ENCODE results near the gene PTPRN2. TPM values are rescaled to one million over a fixed set of nuclear protein-coding genes. Genes with fewer than 3 reads are reported as not detected.

The PTPRN2 gene
- total and polyA plus RNA-seq, 2 of the 13 experiments (the other 11 are each of a cell fraction or from before 2014, with no cell fraction given) = 2.5 to 24.2 TPM

DNA sequence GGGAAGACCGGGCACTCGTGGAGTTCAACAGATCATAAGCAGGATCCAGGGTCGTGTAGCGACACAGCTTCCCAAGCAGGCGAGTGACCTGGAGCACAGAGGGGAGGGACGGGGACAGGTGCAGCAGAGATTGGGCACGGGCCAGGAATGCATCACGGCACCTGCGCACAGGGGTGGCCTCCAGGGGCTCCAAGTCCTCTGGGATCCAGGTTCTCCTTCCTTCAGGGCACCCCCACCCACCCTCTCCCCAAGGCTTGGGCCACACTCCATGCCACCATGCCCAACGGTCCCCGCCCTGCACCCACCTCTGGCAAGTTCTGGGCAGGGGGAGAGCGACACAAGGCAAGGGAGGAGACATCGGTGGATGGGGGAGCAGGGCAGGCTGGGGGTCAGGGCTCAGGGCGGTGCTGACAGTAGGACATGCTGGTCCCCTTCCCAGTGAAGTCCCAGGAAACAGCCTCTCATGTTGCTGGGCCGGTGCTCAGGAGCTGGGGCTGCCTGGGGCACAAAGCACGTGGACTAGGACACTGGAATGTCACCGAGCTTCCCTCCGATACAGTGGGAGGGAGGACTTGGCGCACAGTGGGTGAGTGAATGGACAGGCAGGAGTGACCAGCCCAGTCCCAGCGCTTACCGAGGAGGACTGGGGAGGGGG lies 597.3 kb downstream of the PTPRN2 start:
- Histone ChIP-seq H2AFZ (ENCODE audit: low read length) (no peak overlapping the region), H4K20me1 (ENCODE audit: insufficient read depth, low read length) (peaks cover 26% of the 10 kb centered on the region; the same call in 1 of the 2 replicates), H3K4me3 (replicated peaks in 1 of 3; ENCODE audit: insufficient read depth in 1 of 3, low read depth in 2 of 3, low read length in 3 of 3) (no peak overlapping the region), H3K79me2 (ENCODE audit: insufficient read depth, low read length) (no peaks in the 10 kb centered on the region), H3K9me3 (ENCODE audit: low read length) (no peaks in the 10 kb centered on the region), H3K27me3 (ENCODE audit: control insufficient read depth in 1 of 2, insufficient read depth in 2 of 2, low read length in 2 of 2) (0 out of 5 replicates have a peak, but pooled peaks cover 0 to 6% of the 10 kb centered on the region in 2 experiments), H3K27ac (ENCODE audit: extremely low read length, insufficient read depth, low read length) (no peak overlapping the region), H3K4me1 (ENCODE audit: insufficient read depth, low read length) (peaks cover 11% of the 10 kb centered on the region), H3K9ac (ENCODE audit: insufficient read depth, low read depth, low read length) (no peak overlapping the region), H3K4me2 (ENCODE audit: low read depth, low read length) (no peak overlapping the region), H3K36me3 (replicated peaks in 1 of 2; ENCODE audit: control insufficient read depth in 1 of 2, insufficient read depth in 2 of 2, low read length in 2 of 2) (no peaks in the 10 kb centered on the region)
- ChIA-PET POLR2A (no interaction called here), CTCF (ENCODE audit: low intra/inter-chr PET ratio, low total read pairs) (no interaction called here)
- ATAC-seq = no peak; the same call in 2 of the 3 replicates
- BruUV-seq (replicated peaks) = no TSS peak
- TF ChIP-seq, protein P1, sequence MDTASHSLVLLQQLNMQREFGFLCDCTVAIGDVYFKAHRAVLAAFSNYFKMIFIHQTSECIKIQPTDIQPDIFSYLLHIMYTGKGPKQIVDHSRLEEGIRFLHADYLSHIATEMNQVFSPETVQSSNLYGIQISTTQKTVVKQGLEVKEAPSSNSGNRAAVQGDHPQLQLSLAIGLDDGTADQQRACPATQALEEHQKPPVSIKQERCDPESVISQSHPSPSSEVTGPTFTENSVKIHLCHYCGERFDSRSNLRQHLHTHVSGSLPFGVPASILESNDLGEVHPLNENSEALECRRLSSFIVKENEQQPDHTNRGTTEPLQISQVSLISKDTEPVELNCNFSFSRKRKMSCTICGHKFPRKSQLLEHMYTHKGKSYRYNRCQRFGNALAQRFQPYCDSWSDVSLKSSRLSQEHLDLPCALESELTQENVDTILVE (CRISPR knock-in tag; IDR thresholded peaks at IDR 0.05) = no peak
- TF ChIP-seq BORCS8-MEF2B (CRISPR knock-in tag; IDR thresholded peaks at IDR 0.05) (no peak), ZC3H13 (CRISPR knock-in tag; IDR thresholded peaks at IDR 0.05) (no peak), ZNF354B (CRISPR knock-in tag; IDR thresholded peaks at IDR 0.05) (no peak), ZNF556 (CRISPR knock-in tag; IDR thresholded peaks at IDR 0.05; ENCODE audit: borderline replicate concordance) (no peak), IRX3 (CRISPR knock-in tag; IDR thresholded peaks at IDR 0.05; ENCODE audit: borderline replicate concordance, low read depth) (no peak)
- TF ChIP-seq, protein P2, sequence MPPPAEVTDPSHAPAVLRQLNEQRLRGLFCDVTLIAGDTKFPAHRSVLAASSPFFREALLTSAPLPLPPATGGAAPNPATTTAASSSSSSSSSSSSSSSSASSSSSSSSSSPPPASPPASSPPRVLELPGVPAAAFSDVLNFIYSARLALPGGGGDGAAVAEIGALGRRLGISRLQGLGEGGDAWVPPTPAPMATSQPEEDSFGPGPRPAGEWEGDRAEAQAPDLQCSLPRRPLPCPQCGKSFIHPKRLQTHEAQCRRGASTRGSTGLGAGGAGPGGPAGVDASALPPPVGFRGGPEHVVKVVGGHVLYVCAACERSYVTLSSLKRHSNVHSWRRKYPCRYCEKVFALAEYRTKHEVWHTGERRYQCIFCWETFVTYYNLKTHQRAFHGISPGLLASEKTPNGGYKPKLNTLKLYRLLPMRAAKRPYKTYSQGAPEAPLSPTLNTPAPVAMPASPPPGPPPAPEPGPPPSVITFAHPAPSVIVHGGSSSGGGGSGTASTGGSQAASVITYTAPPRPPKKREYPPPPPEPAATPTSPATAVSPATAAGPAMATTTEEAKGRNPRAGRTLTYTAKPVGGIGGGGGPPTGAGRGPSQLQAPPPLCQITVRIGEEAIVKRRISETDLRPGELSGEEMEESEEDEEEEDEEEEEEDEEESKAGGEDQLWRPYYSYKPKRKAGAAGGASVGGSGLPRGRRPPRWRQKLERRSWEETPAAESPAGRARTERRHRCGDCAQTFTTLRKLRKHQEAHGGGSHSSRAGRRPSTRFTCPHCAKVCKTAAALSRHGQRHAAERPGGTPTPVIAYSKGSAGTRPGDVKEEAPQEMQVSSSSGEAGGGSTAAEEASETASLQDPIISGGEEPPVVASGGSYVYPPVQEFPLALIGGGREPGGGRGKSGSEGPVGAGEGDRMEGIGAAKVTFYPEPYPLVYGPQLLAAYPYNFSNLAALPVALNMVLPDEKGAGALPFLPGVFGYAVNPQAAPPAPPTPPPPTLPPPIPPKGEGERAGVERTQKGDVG (CRISPR knock-in tag; IDR thresholded peaks at IDR 0.05; ENCODE audit: borderline replicate concordance) = no peak
- FAIRE-seq = no peak
- DNase-seq (ENCODE audit: low spot score) = no peak
- WGBS (ENCODE audit: low lambda C conversion rate) = 90% methylated on average over 10 of the region's 21 CpGs
- intact Hi-C loops (cut with micrococcal nuclease; ENCODE audit: unreplicated experiment) (no loop called here), in situ Hi-C loops (cut with HindIII; ENCODE audit: extremely low pct_ligation_motif_present, low pct_unique_long_range_greater_than_20kb) (no loop called here)
